Measurements from ENCODE around the gene B4GALT3.

Gene B4GALT3

GRCh38 chr1:161185732-161186311, 8.5 kb upstream of the B4GALT3 start:
- no peak for DNase-seq

- DNase-seq: no peak
Measured at GRCh38 chr1:161185282-161185682, 8.0 kb upstream of the B4GALT3 start.

- no peak for DNase-seq
Measured at GRCh38 chr1:161182214-161182613, 4.9 kb upstream of the B4GALT3 start.

- DNase-seq: no peak
Measured at GRCh38 chr1:161180639-161181038, 3.3 kb upstream of the B4GALT3 start.

- DNase-seq: no peak
Measured at GRCh38 chr1:161179698-161180097, 2.4 kb upstream of the B4GALT3 start.

GRCh38 chr1:161177936-161178244, 583 bp upstream of the B4GALT3 start:
- no peak for DNase-seq

- DNase-seq: no peak
Measured at GRCh38 chr1:161176468-161177111, 717 bp downstream of the B4GALT3 start.

- DNase-seq: no peak
Measured at GRCh38 chr1:161175771-161176453, 1.4 kb downstream of the B4GALT3 start.

GRCh38 chr1:161174911-161175310, 2.4 kb downstream of the B4GALT3 start:
- no peak for DNase-seq

- no peak for DNase-seq
Measured at GRCh38 chr1:161173711-161174110, 3.6 kb downstream of the B4GALT3 start.

GRCh38 chr1:161172776-161173376, 4.4 kb downstream of the B4GALT3 start:
- no peak for DNase-seq

- DNase-seq: no peak
Measured at GRCh38 chr1:161172349-161172748, 5.0 kb downstream of the B4GALT3 start.

- DNase-seq: no peak
Measured at GRCh38 chr1:161171696-161172095, 5.6 kb downstream of the B4GALT3 start.

GRCh38 chr1:161171191-161171590, 6.1 kb downstream of the B4GALT3 start:
- DNase-seq: no peak

GRCh38 chr1:161168906-161169305, 8.4 kb downstream of the B4GALT3 start:
- DNase-seq: no peak

GRCh38 chr1:161166669-161167548, 10.4 kb downstream of the B4GALT3 start:
- DNase-seq: peak; percentile 18

GRCh38 chr1:161165742-161166668, 11.3 kb downstream of the B4GALT3 start, which contains the start of gene PPOX:
Gene PPOX (plus strand): TSS chr1:161166426. CDS start chr1:161166848, 422 bp downstream.
- peak; percentile 99 for DNase-seq

- no peak for DNase-seq
Measured at GRCh38 chr1:161164901-161165610, 12.3 kb downstream of the B4GALT3 start.

GRCh38 chr1:161163793-161164192, 13.5 kb downstream of the B4GALT3 start:
- DNase-seq: no peak

GRCh38 chr1:161162806-161163205, 14.5 kb downstream of the B4GALT3 start:
- DNase-seq: no peak

- DNase-seq: no peak
Measured at GRCh38 chr1:161162052-161162451, 15.3 kb downstream of the B4GALT3 start.
